GM21515 (cell line): Measurements from ENCODE around the gene HMG20B.

Experiments
- ATAC-seq: cut with Tn5 transposase; IDR thresholded peaks from one replicate; pipeline ENCODE4 v1.9.1; 2021; ENCODE audit not compliant: unreplicated experiment

Gene HMG20B

GRCh38 chr19:3605770-3606169, 33.0 kb downstream of the HMG20B start:
- no peak for ATAC-seq

- no peak for ATAC-seq
Observed at GRCh38 chr19:3606174-3606689, 33.5 kb downstream of the HMG20B start.

- ATAC-seq, result no peak
Observed at GRCh38 chr19:3606690-3607289, 34.0 kb downstream of the HMG20B start, which contains the start of gene TBXA2R. TSS of gene TBXA2R (minus strand) at chr19:3606875. CDS start at chr19:3600634, 6,241 bp downstream.

- no peak for ATAC-seq
Observed at GRCh38 chr19:3607303-3608078, 34.7 kb downstream of the HMG20B start.

- ATAC-seq, result no peak
Observed at GRCh38 chr19:3608079-3608641, 35.4 kb downstream of the HMG20B start.

- ATAC-seq, result no peak
Observed at GRCh38 chr19:3608750-3609322, 36.1 kb downstream of the HMG20B start.

GRCh38 chr19:3609779-3610719, 37.3 kb downstream of the HMG20B start:
- ATAC-seq, result no peak

GRCh38 chr19:3610745-3611717, 38.3 kb downstream of the HMG20B start:
- no peak for ATAC-seq

- no peak for ATAC-seq
Observed at GRCh38 chr19:3611841-3612240, 39.1 kb downstream of the HMG20B start.

GRCh38 chr19:3612330-3612729, 39.6 kb downstream of the HMG20B start:
- ATAC-seq, result no peak

- ATAC-seq, result no peak
Observed at GRCh38 chr19:3612901-3613741, 40.4 kb downstream of the HMG20B start.

- ATAC-seq, result no peak
Observed at GRCh38 chr19:3613818-3614661, 41.3 kb downstream of the HMG20B start.

- no peak for ATAC-seq
Observed at GRCh38 chr19:3614858-3615505, 42.2 kb downstream of the HMG20B start.

GRCh38 chr19:3615524-3616135, 42.9 kb downstream of the HMG20B start:
- no peak for ATAC-seq

- ATAC-seq, result no peak
Observed at GRCh38 chr19:3617463-3617862, 44.7 kb downstream of the HMG20B start.

GRCh38 chr19:3618144-3618810, 45.5 kb downstream of the HMG20B start:
- ATAC-seq, result no peak
